GM19023 (cell line): ENCODE results near the gene CCKAR.

ENCODE experiments used
- ATAC-seq: cut with Tn5 transposase; IDR thresholded peaks from one replicate; pipeline ENCODE4 v1.9.1; 2021; ENCODE audit warnings: mild to moderate bottlenecking, moderate library complexity; ENCODE audit not compliant: unreplicated experiment

Gene CCKAR

GRCh38 chr4:26491449-26492170, 1.3 kb upstream of the CCKAR start:
- ATAC-seq, result no peak

- no peak for ATAC-seq
Measured at GRCh38 chr4:26490960-26491284, 638 bp upstream of the CCKAR start.

- ATAC-seq, result no peak
Measured at GRCh38 chr4:26489101-26489985, 941 bp downstream of the CCKAR start.

- ATAC-seq, result no peak
Measured at GRCh38 chr4:26485684-26486083, 4.6 kb downstream of the CCKAR start.

- no peak for ATAC-seq
Measured at GRCh38 chr4:26484516-26484915, 5.8 kb downstream of the CCKAR start.

- no peak for ATAC-seq
Measured at GRCh38 chr4:26484032-26484515, 6.2 kb downstream of the CCKAR start.

- ATAC-seq, result no peak
Measured at GRCh38 chr4:26482508-26483462, 7.5 kb downstream of the CCKAR start.

- no peak for ATAC-seq
Measured at GRCh38 chr4:26478330-26478729, 12.0 kb downstream of the CCKAR start.

GRCh38 chr4:26476545-26476944, 13.7 kb downstream of the CCKAR start:
- ATAC-seq, result no peak

GRCh38 chr4:26475716-26476115, 14.6 kb downstream of the CCKAR start:
- no peak for ATAC-seq

GRCh38 chr4:26474551-26474950, 15.7 kb downstream of the CCKAR start:
- no peak for ATAC-seq

- ATAC-seq, result no peak
Measured at GRCh38 chr4:26473893-26474292, 16.4 kb downstream of the CCKAR start.

GRCh38 chr4:26471890-26472289, 18.4 kb downstream of the CCKAR start:
- no peak for ATAC-seq

- ATAC-seq, result no peak
Measured at GRCh38 chr4:26468977-26469376, 21.3 kb downstream of the CCKAR start.

- ATAC-seq, result no peak
Measured at GRCh38 chr4:26468283-26468949, 21.9 kb downstream of the CCKAR start.

- no peak for ATAC-seq
Measured at GRCh38 chr4:26467724-26468123, 22.6 kb downstream of the CCKAR start.

- no peak for ATAC-seq
Measured at GRCh38 chr4:26466578-26467270, 23.6 kb downstream of the CCKAR start.

- no peak for ATAC-seq
Measured at GRCh38 chr4:26464420-26465095, 25.7 kb downstream of the CCKAR start.

GRCh38 chr4:26463386-26463785, 26.9 kb downstream of the CCKAR start:
- ATAC-seq, result no peak
